Endothelial cell of umbilical vein (primary cell): Measurements from ENCODE around the gene TMEM267. TPM values are rescaled to one million over a fixed set of nuclear protein-coding genes. Genes with fewer than 3 reads are reported as not detected.

Source experiments
- BruUV-seq: library from RNA; stranded (reverse); fragments of 400-500 nt; replicated peaks from 2 replicates; lab custom pipeline; 2021; lab: Mats Ljungman, UMichigan
- CTCF ChIA-PET: fragments of 300-600, 350-600 bp; sonication (Branson Sonifier 250); formaldehyde crosslinking; loops from one replicate; lab custom pipeline; 2021; ENCODE audit warnings: antibody characterized with exemption, inconsistent platforms; lab: Charles Lee
- POLR2A ChIA-PET: fragments of 300-600, 350-600 bp; sonication (Branson Sonifier 250); formaldehyde crosslinking; loops from one replicate; lab custom pipeline; 2021; ENCODE audit warnings: antibody characterized with exemption, inconsistent platforms; lab: Charles Lee
- DNase-seq: peaks from one replicate; pipeline ENCODE4 v3.0.0-alpha.2; 2011; ENCODE audit warnings: low read depth, low spot score
- FAIRE-seq: peaks from 2 replicates; lab custom pipeline; 2011; peaks lifted over from hg19 to GRCh38; lab: Jason Lieb, UNC
- H2AFZ ChIP-seq: 2 replicates; pipeline ENCODE4 v1.6.0; 2012; ENCODE audit warnings: low read depth, low read length, control low read depth, inconsistent platforms
- H3K27ac ChIP-seq: 2 replicates; pipeline ENCODE4 v1.5.1; 2011; ENCODE audit warnings: low read depth, mild to moderate bottlenecking, control low read depth, low read length, moderate library complexity; ENCODE audit not compliant: insufficient read depth
- H3K27me3 ChIP-seq, 2 experiments: 2 replicates each; pipeline versions ENCODE4 v1.6.0 to v1.6.1; 2011; ENCODE audit warnings: low read length in 2 of 2, mixed read lengths in 1 of 2; ENCODE audit not compliant: control insufficient read depth in 2 of 2, insufficient read depth in 2 of 2
- H3K36me3 ChIP-seq, 2 experiments: 2 replicates in 1 of 2; 3 replicates in 1 of 2; pipeline ENCODE4 v1.5.1; 2011; ENCODE audit warnings: low read length in 2 of 2, mild to moderate bottlenecking in 1 of 2, moderate library complexity in 1 of 2; ENCODE audit not compliant: control insufficient read depth in 2 of 2, insufficient read depth in 2 of 2; ENCODE audit errors: extremely low read depth in 1 of 2
- H3K4me1 ChIP-seq: 3 replicates; pipeline ENCODE4 v1.5.1; 2011; ENCODE audit warnings: mild to moderate bottlenecking, low read length; ENCODE audit not compliant: control insufficient read depth, insufficient read depth; ENCODE audit errors: extremely low read depth
- H3K4me2 ChIP-seq: 2 replicates; pipeline ENCODE4 v1.6.1; 2011; ENCODE audit warnings: low read length, control low read depth, mixed read lengths; ENCODE audit not compliant: insufficient read depth
- H3K4me3 ChIP-seq, 3 experiments: fragments of 200-600 bp in 1 of 3; sonication (generic), shearing (Covaris generic) in 1 of 3; replicated peaks in 1 of 3; 2 replicates each; pipeline ENCODE4 v1.5.1; 2011 to 2016; ENCODE audit warnings: control low read depth in 3 of 3, low read length in 3 of 3, mild to moderate bottlenecking in 2 of 3, inconsistent platforms in 1 of 3, low read depth in 1 of 3, moderate library complexity in 1 of 3; ENCODE audit not compliant: insufficient read depth in 1 of 3
- H3K79me2 ChIP-seq: 2 replicates; pipeline ENCODE4 v1.6.0; 2012; ENCODE audit warnings: low read length, inconsistent platforms; ENCODE audit not compliant: control insufficient read depth, insufficient read depth
- H3K9ac ChIP-seq: replicated peaks from 2 replicates; pipeline ENCODE3; 2011; ENCODE audit warnings: low read length, control low read depth; ENCODE audit not compliant: insufficient read depth; ENCODE audit errors: extremely low read depth
- H3K9me1 ChIP-seq: replicated peaks from 3 replicates; pipeline ENCODE4 v1.6.0; 2011; ENCODE audit warnings: mild to moderate bottlenecking, low read length; ENCODE audit not compliant: control insufficient read depth, insufficient read depth; ENCODE audit errors: extremely low read depth
- H3K9me3 ChIP-seq: replicated peaks from 2 replicates; pipeline ENCODE4 v1.5.1; 2012; ENCODE audit warnings: low read length, inconsistent platforms; ENCODE audit not compliant: control insufficient read depth, insufficient read depth
- H4K20me1 ChIP-seq: replicated peaks from 2 replicates; pipeline ENCODE3; 2011; ENCODE audit warnings: mild to moderate bottlenecking, low read length; ENCODE audit not compliant: control insufficient read depth, insufficient read depth; ENCODE audit errors: extremely low read depth
- EZH2 ChIP-seq: IDR thresholded peaks from 2 replicates; pipeline ENCODE4 v1.6.1; 2012; ENCODE audit warnings: borderline replicate concordance, low read depth, mild to moderate bottlenecking, moderate library complexity, low read length, inconsistent platforms; ENCODE audit not compliant: severe bottlenecking
- FOS ChIP-seq: IDR thresholded peaks from 2 replicates; pipeline ENCODE4 v1.6.1; 2011; ENCODE audit warnings: mild to moderate bottlenecking, low read length, moderate library complexity, borderline replicate concordance; ENCODE audit not compliant: insufficient read depth
- GATA2 ChIP-seq: IDR thresholded peaks from 2 replicates; pipeline ENCODE4 v1.7.0; 2011; ENCODE audit warnings: low read depth, mild to moderate bottlenecking, moderate library complexity, mixed read lengths, low read length; ENCODE audit not compliant: insufficient read length, insufficient read depth
- JUN ChIP-seq: IDR thresholded peaks from 2 replicates; pipeline ENCODE4 v1.6.1; 2011; ENCODE audit warnings: borderline replicate concordance, low read depth; ENCODE audit not compliant: insufficient read length, insufficient read depth
- MYC ChIP-seq: IDR thresholded peaks from one replicate; pipeline ENCODE4 v1.6.1; 2011; ENCODE audit warnings: mild to moderate bottlenecking, low read depth, low read length
- POLR2A ChIP-seq: IDR thresholded peaks from 2 replicates; pipeline ENCODE4 v1.6.1; 2012; ENCODE audit warnings: low read depth, mild to moderate bottlenecking, control low read depth, low read length
- POLR2AphosphoS5 ChIP-seq: IDR thresholded peaks from 2 replicates; pipeline ENCODE4 v1.6.1; 2012; ENCODE audit warnings: low read depth, mild to moderate bottlenecking, control low read depth, low read length, moderate library complexity; ENCODE audit not compliant: insufficient read depth
- dilution Hi-C: fragments of 300-500 bp; cut with MboI; formaldehyde crosslinking; loops from one replicate; pipeline ENCODE4 v1.15.0; 2019; ENCODE audit warnings: low sequenced_read_pairs; ENCODE audit not compliant: extremely low pct_ligation_motif_present
- intact Hi-C: fragments of 100-400 bp; cut with micrococcal nuclease; formaldehyde crosslinking; loops from one replicate; pipeline ENCODE4 v1.10.0; 2022
- polyA plus RNA-seq, 4 experiments: library from polyadenylated mRNA; depleted of rRNA in 3 of 4; stranded (reverse) in 3 of 4; unstranded in 1 of 4; fragments of >200 nt; gene quantifications; 2 replicates each; pipeline versions ENCODE4 v1.2.1 to v1.2.3, GENCODE V29; 2011 to 2012; ENCODE audit warnings: missing spikeins in 1 of 4
- total RNA-seq: library from RNA; stranded (reverse); gene quantifications from 2 replicates; pipeline ENCODE4 v1.2.3, GENCODE V29; 2021
- TF ChIP-seq, protein P1 (sequence below), 2 donors: IDR thresholded peaks; 1 replicate in 1 of 2; 2 replicates in 1 of 2; pipeline ENCODE4 v1.5.1; 2011; ENCODE audit warnings: low read length in 2 of 2, mild to moderate bottlenecking in 2 of 2, moderate library complexity in 2 of 2, control low read depth in 1 of 2, inconsistent platforms in 1 of 2, low read depth in 1 of 2; ENCODE audit not compliant: insufficient read depth in 1 of 2; ENCODE audit errors: extremely low read depth in 1 of 2
- TF ChIP-seq, protein P2 (sequence below): IDR thresholded peaks from 2 replicates; pipeline ENCODE4 v1.6.1; 2011; ENCODE audit not compliant: insufficient read depth, insufficient read length

Gene TMEM267
- total and polyA plus RNA-seq, 2 donors (not counting 3 experiments of a cell fraction or from before 2014, with no cell fraction given): 5.4 to 8.6 TPM

DNA sequence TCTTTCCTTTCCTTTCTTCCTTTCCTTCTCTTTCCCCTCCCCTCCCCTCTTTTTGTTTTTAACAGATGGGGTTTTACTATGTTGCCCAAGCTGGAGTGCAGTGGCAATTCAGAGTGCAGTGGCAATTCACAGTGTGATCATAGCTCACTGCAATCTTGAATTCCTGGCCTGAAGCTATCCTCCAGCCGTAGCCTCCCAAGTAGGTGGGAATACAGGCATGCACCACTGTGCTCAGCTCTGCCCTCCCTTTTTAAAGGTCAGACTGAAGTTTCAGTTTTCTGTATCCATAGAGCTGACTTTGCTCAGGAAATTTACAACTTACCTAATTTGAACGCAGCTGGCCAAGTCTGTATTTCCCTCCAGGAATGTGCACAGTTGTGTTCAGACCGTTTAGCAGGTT lies 72.2 kb downstream of the TMEM267 start:
- ChIA-PET CTCF (interaction anchor here (1.7 kb wide), 1 partner anchor 12 kb away, joined by 4 read pairs; no protein-coding TSS in a partner anchor), POLR2A (no interaction called here)
- Histone ChIP-seq H3K4me3 (no peak overlapping the region), H3K4me1 (no peaks in the 10 kb centered on the region), H3K36me3 (no peaks in the 10 kb centered on the region), H3K27ac (no peak overlapping the region), H2AFZ (no peak overlapping the region), H3K27me3 (peaks cover 0 to 3% of the 10 kb centered on the region in 2 experiments), H3K9me3 (no peaks in the 10 kb centered on the region), H4K20me1 (no peaks in the 10 kb centered on the region), H3K9ac (no peak overlapping the region), H3K9me1 (no peaks in the 10 kb centered on the region), H3K79me2 (no peaks in the 10 kb centered on the region), H3K4me2 (no peak overlapping the region)
- TF ChIP-seq GATA2 (no peak), POLR2A (no peak), MYC (no peak), EZH2 (no peak), FOS (no peak), POLR2AphosphoS5 (no peak), JUN (no peak)
- TF ChIP-seq, protein P1, sequence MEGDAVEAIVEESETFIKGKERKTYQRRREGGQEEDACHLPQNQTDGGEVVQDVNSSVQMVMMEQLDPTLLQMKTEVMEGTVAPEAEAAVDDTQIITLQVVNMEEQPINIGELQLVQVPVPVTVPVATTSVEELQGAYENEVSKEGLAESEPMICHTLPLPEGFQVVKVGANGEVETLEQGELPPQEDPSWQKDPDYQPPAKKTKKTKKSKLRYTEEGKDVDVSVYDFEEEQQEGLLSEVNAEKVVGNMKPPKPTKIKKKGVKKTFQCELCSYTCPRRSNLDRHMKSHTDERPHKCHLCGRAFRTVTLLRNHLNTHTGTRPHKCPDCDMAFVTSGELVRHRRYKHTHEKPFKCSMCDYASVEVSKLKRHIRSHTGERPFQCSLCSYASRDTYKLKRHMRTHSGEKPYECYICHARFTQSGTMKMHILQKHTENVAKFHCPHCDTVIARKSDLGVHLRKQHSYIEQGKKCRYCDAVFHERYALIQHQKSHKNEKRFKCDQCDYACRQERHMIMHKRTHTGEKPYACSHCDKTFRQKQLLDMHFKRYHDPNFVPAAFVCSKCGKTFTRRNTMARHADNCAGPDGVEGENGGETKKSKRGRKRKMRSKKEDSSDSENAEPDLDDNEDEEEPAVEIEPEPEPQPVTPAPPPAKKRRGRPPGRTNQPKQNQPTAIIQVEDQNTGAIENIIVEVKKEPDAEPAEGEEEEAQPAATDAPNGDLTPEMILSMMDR (IDR thresholded peaks at IDR 0.05; ENCODE audit: extremely low read depth in 1 of 2, insufficient read depth in 1 of 2, low read depth in 1 of 2, low read length in 2 of 2): no peak
- TF ChIP-seq, protein P2, sequence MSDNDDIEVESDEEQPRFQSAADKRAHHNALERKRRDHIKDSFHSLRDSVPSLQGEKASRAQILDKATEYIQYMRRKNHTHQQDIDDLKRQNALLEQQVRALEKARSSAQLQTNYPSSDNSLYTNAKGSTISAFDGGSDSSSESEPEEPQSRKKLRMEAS: no peak
- intact Hi-C loops (no loop called here), dilution Hi-C loops (no loop called here)
- FAIRE-seq: no peak
- DNase-seq: no peak
- BruUV-seq: no TSS peak
